H9 (cell line): ENCODE data around the gene NSD1. TPM values are rescaled to one million over a fixed set of nuclear protein-coding genes. Genes with fewer than 3 reads are reported as not detected.

Experiments used
- DNase-seq: peaks from one replicate; pipeline ENCODE4 v3.0.0-alpha.2; 2017
- H2AFZ ChIP-seq: one replicate; pipeline ENCODE4 v1.6.1; 2013; ENCODE audit warnings: mild to moderate bottlenecking, low read length, control low read depth, moderate library complexity
- H2AK5ac ChIP-seq: 2 replicates; pipeline ENCODE4 v1.6.1; 2013; ENCODE audit warnings: low read length, control low read depth, mixed read lengths; ENCODE audit not compliant: insufficient read length
- H2BK120ac ChIP-seq: one replicate; pipeline ENCODE4 v1.6.1; 2013; ENCODE audit warnings: low read depth, mild to moderate bottlenecking, low read length, control low read depth, inconsistent platforms; ENCODE audit not compliant: poor library complexity, severe bottlenecking
- H2BK12ac ChIP-seq: 2 replicates; pipeline ENCODE4 v1.6.1; 2013; ENCODE audit warnings: low read length, control low read depth, mixed read lengths, low read depth; ENCODE audit not compliant: insufficient read length
- H2BK15ac ChIP-seq: 2 replicates; pipeline ENCODE4 v1.6.1; 2013; ENCODE audit warnings: low read depth, low read length, control low read depth
- H2BK20ac ChIP-seq: one replicate; pipeline ENCODE4 v1.6.1; 2013; ENCODE audit warnings: low read depth, mild to moderate bottlenecking, low read length, control low read depth, inconsistent platforms; ENCODE audit not compliant: poor library complexity, severe bottlenecking
- H2BK5ac ChIP-seq: 2 replicates; pipeline ENCODE4 v1.6.1; 2013; ENCODE audit warnings: low read length, control low read depth, mixed read lengths; ENCODE audit not compliant: insufficient read length
- H3K14ac ChIP-seq: 2 replicates; pipeline ENCODE4 v1.6.1; 2013; ENCODE audit warnings: low read length, control low read depth; ENCODE audit not compliant: insufficient read depth
- H3K18ac ChIP-seq: 2 replicates; pipeline ENCODE4 v1.6.1; 2013; ENCODE audit warnings: low read depth, mild to moderate bottlenecking, mixed read lengths, low read length, control low read depth; ENCODE audit not compliant: insufficient read length
- H3K23ac ChIP-seq: 2 replicates; pipeline ENCODE4 v1.6.1; 2013; ENCODE audit warnings: low read length, control low read depth, mixed read lengths, low read depth; ENCODE audit not compliant: insufficient read length
- H3K23me2 ChIP-seq: 2 replicates; pipeline ENCODE4 v1.6.1; 2013; ENCODE audit warnings: low read depth, mild to moderate bottlenecking, mixed read lengths, low read length, control low read depth; ENCODE audit not compliant: insufficient read length, poor library complexity, severe bottlenecking
- H3K27ac ChIP-seq: 2 replicates; pipeline ENCODE4 v1.5.1; 2013; ENCODE audit warnings: low read length, control low read depth, mixed read lengths, low read depth; ENCODE audit not compliant: insufficient read length
- H3K27me3 ChIP-seq: 2 replicates; pipeline ENCODE4 v1.6.1; 2013; ENCODE audit warnings: low read length, control low read depth, inconsistent platforms; ENCODE audit not compliant: insufficient read depth
- H3K4ac ChIP-seq: 2 replicates; pipeline ENCODE4 v1.6.1; 2013; ENCODE audit warnings: low read depth, mild to moderate bottlenecking, control low read depth, inconsistent platforms, low read length, moderate library complexity
- H3K4me1 ChIP-seq: 2 replicates; pipeline ENCODE4 v1.6.1; 2013; ENCODE audit warnings: low read length, control low read depth, inconsistent platforms; ENCODE audit not compliant: insufficient read depth
- H3K4me2 ChIP-seq: 2 replicates; pipeline ENCODE4 v1.6.1; 2013; ENCODE audit warnings: low read length, control low read depth, mixed read lengths; ENCODE audit not compliant: insufficient read length, insufficient read depth
- H3K56ac ChIP-seq: 2 replicates; pipeline ENCODE4 v1.6.1; 2013; ENCODE audit warnings: low read depth, mild to moderate bottlenecking, mixed read lengths, low read length, control low read depth; ENCODE audit not compliant: insufficient read length
- H3K79me1 ChIP-seq: 2 replicates; pipeline ENCODE4 v1.6.1; 2013; ENCODE audit warnings: low read depth, mild to moderate bottlenecking, moderate library complexity, low read length, control low read depth, inconsistent platforms; ENCODE audit not compliant: insufficient read depth, poor library complexity, severe bottlenecking
- H3K79me2 ChIP-seq: 2 replicates; pipeline ENCODE4 v1.6.1; 2013; ENCODE audit warnings: low read length, control low read depth, inconsistent platforms; ENCODE audit not compliant: insufficient read depth
- H3K9ac ChIP-seq: 2 replicates; pipeline ENCODE4 v1.6.1; 2013; ENCODE audit warnings: low read length, control low read depth, mixed read lengths; ENCODE audit not compliant: insufficient read length; ENCODE audit errors: extremely low read depth
- H3K9me3 ChIP-seq: one replicate; pipeline ENCODE4 v1.6.1; 2013; ENCODE audit warnings: low read depth, low read length, inconsistent platforms; ENCODE audit not compliant: control insufficient read depth
- H3T11ph ChIP-seq: one replicate; pipeline ENCODE4 v1.6.1; 2013; ENCODE audit warnings: mild to moderate bottlenecking, low read length, control low read depth, inconsistent platforms
- H4K20me1 ChIP-seq: one replicate; pipeline ENCODE4 v1.6.1; 2013; ENCODE audit not compliant: control insufficient read depth, insufficient read length, insufficient read depth
- H4K5ac ChIP-seq: 2 replicates; pipeline ENCODE4 v1.6.1; 2013; ENCODE audit warnings: low read depth, mild to moderate bottlenecking, mixed read lengths, low read length, control low read depth; ENCODE audit not compliant: insufficient read length
- H4K8ac ChIP-seq: replicated peaks from 2 replicates; pipeline ENCODE4 v1.6.1; 2013; ENCODE audit warnings: low read length, control low read depth, mixed read lengths, low read depth; ENCODE audit not compliant: insufficient read length
- H4K91ac ChIP-seq: 2 replicates; pipeline ENCODE4 v1.6.1; 2013; ENCODE audit warnings: low read depth, mild to moderate bottlenecking, moderate library complexity, mixed read lengths, low read length, control low read depth; ENCODE audit not compliant: insufficient read length
- H3K27ac Mint-ChIP-seq, 3 experiments: 2 replicates in 2 of 3; 3 replicates in 1 of 3; pipeline ENCODE4 v1.8.0; 2020 to 2021; ENCODE audit warnings: mixed read lengths in 3 of 3, mild to moderate bottlenecking in 1 of 3, moderate library complexity in 1 of 3
- H3K27me3 Mint-ChIP-seq: 2 replicates; pipeline ENCODE4 v1.8.0; 2021; ENCODE audit warnings: low read depth, mild to moderate bottlenecking, moderate library complexity, mixed read lengths
- H3K36me3 Mint-ChIP-seq, 3 experiments: 2 replicates in 2 of 3; 3 replicates in 1 of 3; pipeline ENCODE4 v1.8.0; 2020 to 2021; ENCODE audit warnings: low read depth in 3 of 3, mixed read lengths in 3 of 3; ENCODE audit not compliant: insufficient read depth in 1 of 3
- H3K4me1 Mint-ChIP-seq, 2 experiments: 2 replicates each; pipeline ENCODE4 v1.8.0; 2020; ENCODE audit warnings: mixed read lengths in 2 of 2
- H3K4me3 Mint-ChIP-seq, 2 experiments: 2 replicates in 1 of 2; 3 replicates in 1 of 2; pipeline ENCODE4 v1.8.0; 2020 to 2021; ENCODE audit warnings: mild to moderate bottlenecking in 2 of 2, mixed read lengths in 2 of 2, moderate library complexity in 1 of 2
- H3K9me3 Mint-ChIP-seq, 2 experiments: 2 replicates in 1 of 2; 3 replicates in 1 of 2; pipeline ENCODE4 v1.8.0; 2020; ENCODE audit warnings: mild to moderate bottlenecking in 2 of 2, mixed read lengths in 2 of 2, moderate library complexity in 1 of 2
- CTCF ChIP-seq: fragments of 200-600 bp; sonication (generic); conservative IDR thresholded peaks from 3 replicates; pipeline ENCODE4 v1.8.0; 2021; ENCODE audit warnings: antibody characterized with exemption, mild to moderate bottlenecking
- WGBS: extraction: QIAGEN DNeasy Blood & Tissue Kit; methylation state at CpG from one replicate; pipeline ENCODE4 v1.1.7; 2013; ENCODE audit warnings: missing lambda C conversion rate, low lambda C conversion rate, mixed read lengths; ENCODE audit not compliant: insufficient read length; ENCODE audit errors: extremely low coverage; 5-methylcytosine and 5-hydroxymethylcytosine counted together
- total RNA-seq: library from RNA; stranded (reverse); gene quantifications from 2 replicates; pipeline ENCODE4 v1.2.1, GENCODE V29; 2021

The NSD1 gene
- total RNA-seq, 1 experiment from 2014 or later, result 213 TPM

DNA sequence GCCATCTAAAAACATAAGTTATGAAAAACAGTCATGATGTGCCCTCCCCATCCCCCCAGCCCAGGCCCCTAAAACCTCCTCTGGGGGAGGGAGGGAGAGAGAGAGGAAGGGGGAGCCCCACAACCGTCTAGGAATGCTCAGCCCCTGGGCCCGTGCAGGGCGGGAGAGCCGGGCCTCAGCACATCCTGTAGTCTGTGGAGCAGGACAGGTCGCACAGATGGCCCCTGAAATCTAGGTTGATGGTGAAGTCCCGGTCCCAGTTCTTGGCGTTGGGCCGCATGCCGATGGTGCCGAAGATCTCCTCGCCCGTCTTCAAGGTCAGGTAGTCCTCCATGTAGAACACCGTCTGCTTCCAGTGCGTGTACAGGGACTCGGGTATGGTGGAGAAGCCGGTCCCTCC is 131.8 kb downstream of the NSD1 start:
- Histone ChIP-seq H3K27me3 (no peaks in the 10 kb centered on the region), H3K23me2 (no peaks in the 10 kb centered on the region), H3K27ac (no peak overlapping the region), H4K5ac (no peak overlapping the region), H3K18ac (no peak overlapping the region), H4K8ac (no peak overlapping the region), H3T11ph (no peak overlapping the region), H2BK15ac (no peak overlapping the region), H4K91ac (no peak overlapping the region), H2BK5ac (no peak overlapping the region), H3K79me1 (no peaks in the 10 kb centered on the region), H3K14ac (no peak overlapping the region), H3K4ac (no peak overlapping the region), H3K23ac (no peak overlapping the region), H2BK20ac (no peak overlapping the region), H2BK12ac (no peak overlapping the region), H3K56ac (no peak overlapping the region), H3K9me3 (no peaks in the 10 kb centered on the region), H3K4me1 (no peaks in the 10 kb centered on the region), H2AFZ (no peak overlapping the region), H3K9ac (no peak overlapping the region), H3K4me2 (no peak overlapping the region), H2AK5ac (no peak overlapping the region), H2BK120ac (no peak overlapping the region), H3K79me2 (no peaks in the 10 kb centered on the region), H4K20me1 (no peaks in the 10 kb centered on the region)
- no peak for DNase-seq
- H3K4me1 Mint-ChIP-seq, result no peaks in the 10 kb centered on the region
- H3K27ac Mint-ChIP-seq, result peak overlapping the region in 1 of 3 experiments; percentile 66; a peak in 1 of 7 replicates
- no CpG with 5 or more reads among the region's 16 CpGs for WGBS
- H3K36me3 Mint-ChIP-seq, result peaks cover 26 to 93% (median 89%) of the 10 kb centered on the region in 3 experiments; a peak in 6 of 7 replicates
- TF ChIP-seq CTCF, result no peak
- no peaks in the 10 kb centered on the region for H3K27me3 Mint-ChIP-seq
- no peaks in the 10 kb centered on the region for H3K9me3 Mint-ChIP-seq
- no peak overlapping the region for H3K4me3 Mint-ChIP-seq
